Hepatocyte (in vitro differentiated cells): ENCODE results near the gene CFAP298.

Source experiments
- CTCF ChIP-seq: fragments of 200-600 bp; sonication (generic); IDR thresholded peaks from 2 replicates; pipeline ENCODE4 v1.5.1; 2016; ENCODE audit warnings: antibody characterized with exemption, mild to moderate bottlenecking; ENCODE audit not compliant: poor library complexity
- EZH2 ChIP-seq: fragments of 200-600 bp; sonication (generic); IDR thresholded peaks from 2 replicates; pipeline ENCODE4 v1.6.1; 2016; ENCODE audit warnings: antibody characterized with exemption, mild to moderate bottlenecking, borderline replicate concordance

GRCh38 chr21:32603131-32603530, 9.0 kb downstream of the CFAP298 start:
- TF ChIP-seq EZH2, result no peak
- TF ChIP-seq CTCF, result no peak
